Measurements from ENCODE around the gene MIXL1. TPM values are rescaled to one million over a fixed set of nuclear protein-coding genes. Genes with fewer than 3 reads are reported as not detected.

Gene MIXL1
- total and polyA plus RNA-seq, 2 of the 13 experiments (the other 11 are each of a cell fraction or from before 2014, with no cell fraction given), result 7.6 to 18.5 TPM

DNA sequence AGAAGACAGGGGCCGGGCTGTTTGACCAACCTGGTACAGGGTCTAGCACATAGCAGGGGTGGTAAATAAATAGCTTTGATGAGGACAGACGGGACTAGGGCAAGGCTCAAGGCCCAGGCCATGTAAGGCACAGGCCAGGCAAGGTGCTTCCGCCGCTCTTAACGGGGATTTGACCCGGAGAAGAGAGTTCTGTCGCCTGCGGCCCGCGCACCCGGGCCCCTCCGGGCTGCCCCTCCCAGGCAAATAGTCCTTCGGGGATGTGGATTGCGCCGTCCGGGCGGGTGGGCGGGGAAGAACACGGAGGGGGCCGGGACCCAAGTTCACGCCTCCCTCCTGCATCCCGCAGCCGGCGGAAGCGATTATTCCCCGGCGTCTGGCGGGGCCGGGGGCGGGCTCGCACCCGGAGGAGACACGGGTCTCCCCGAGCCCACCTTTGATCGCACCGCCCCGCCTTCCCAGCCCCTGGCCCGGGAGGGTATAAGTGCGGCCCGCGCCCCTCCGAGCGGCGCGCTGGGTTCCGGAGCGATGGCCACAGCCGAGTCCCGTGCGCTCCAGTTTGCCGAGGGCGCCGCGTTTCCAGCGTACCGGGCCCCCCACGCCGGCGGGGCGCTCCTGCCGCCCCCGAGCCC is at the start of gene MIXL1 (continued):
- TF ChIP-seq ELF4 (CRISPR knock-in tag; IDR thresholded peaks at IDR 0.05; ENCODE audit: borderline replicate concordance), result no peak
- TF ChIP-seq SUZ12 (IDR thresholded peaks at IDR 0.05; ENCODE audit: low read depth, low read length), result no peak
- no peak for TF ChIP-seq MNT (IDR thresholded peaks at IDR 0.05)
- TF ChIP-seq NR2C2 (CRISPR knock-in tag; IDR thresholded peaks at IDR 0.05; ENCODE audit: borderline replicate concordance), result peak; percentile 47; the same call in 1 of the 2 replicates
- no peak for TF ChIP-seq ZNF572 (CRISPR knock-in tag; IDR thresholded peaks at IDR 0.05)
- peak; percentile 18; the same call in 1 of the 2 replicates for TF ChIP-seq PHF20 (CRISPR knock-in tag; IDR thresholded peaks at IDR 0.05)
- no peak for TF ChIP-seq ZNF160 (CRISPR knock-in tag; IDR thresholded peaks at IDR 0.05)
- no peak for TF ChIP-seq SATB2 (CRISPR knock-in tag; IDR thresholded peaks at IDR 0.05)
- no peak for TF ChIP-seq RNF2 (conservative IDR thresholded peaks at IDR 0.05; ENCODE audit: low read depth)
- TF ChIP-seq TRIM24 (CRISPR knock-in tag; IDR thresholded peaks at IDR 0.05), result no peak
- TF ChIP-seq, protein P1, sequence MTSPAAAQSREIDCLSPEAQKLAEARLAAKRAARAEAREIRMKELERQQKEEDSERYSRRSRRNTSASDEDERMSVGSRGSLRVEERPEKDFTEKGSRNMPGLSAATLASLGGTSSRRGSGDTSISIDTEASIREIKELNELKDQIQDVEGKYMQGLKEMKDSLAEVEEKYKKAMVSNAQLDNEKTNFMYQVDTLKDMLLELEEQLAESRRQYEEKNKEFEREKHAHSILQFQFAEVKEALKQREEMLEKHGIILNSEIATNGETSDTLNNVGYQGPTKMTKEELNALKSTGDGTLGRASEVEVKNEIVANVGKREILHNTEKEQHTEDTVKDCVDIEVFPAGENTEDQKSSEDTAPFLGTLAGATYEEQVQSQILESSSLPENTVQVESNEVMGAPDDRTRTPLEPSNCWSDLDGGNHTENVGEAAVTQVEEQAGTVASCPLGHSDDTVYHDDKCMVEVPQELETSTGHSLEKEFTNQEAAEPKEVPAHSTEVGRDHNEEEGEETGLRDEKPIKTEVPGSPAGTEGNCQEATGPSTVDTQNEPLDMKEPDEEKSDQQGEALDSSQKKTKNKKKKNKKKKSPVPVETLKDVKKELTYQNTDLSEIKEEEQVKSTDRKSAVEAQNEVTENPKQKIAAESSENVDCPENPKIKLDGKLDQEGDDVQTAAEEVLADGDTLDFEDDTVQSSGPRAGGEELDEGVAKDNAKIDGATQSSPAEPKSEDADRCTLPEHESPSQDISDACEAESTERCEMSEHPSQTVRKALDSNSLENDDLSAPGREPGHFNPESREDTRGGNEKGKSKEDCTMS (CRISPR knock-in tag; conservative IDR thresholded peaks at IDR 0.05), result no peak
- TF ChIP-seq RFX1 (IDR thresholded peaks at IDR 0.05), result no peak
- peak; percentile 52; the same call in 1 of the 2 replicates for TF ChIP-seq ZNF556 (CRISPR knock-in tag; IDR thresholded peaks at IDR 0.05; ENCODE audit: borderline replicate concordance)
- no peak for TF ChIP-seq NFIB (CRISPR knock-in tag; IDR thresholded peaks at IDR 0.05; ENCODE audit: borderline replicate concordance)
- TF ChIP-seq POLR2A (IDR thresholded peaks at IDR 0.05; ENCODE audit: insufficient read depth in 1 of 2, low read depth in 2 of 2, low read length in 2 of 2), result peak; percentile 61 to 74
- TF ChIP-seq MYC (CRISPR knock-in tag; IDR thresholded peaks at IDR 0.05; ENCODE audit: borderline replicate concordance), result no peak; the same call in 1 of the 2 replicates
- TF ChIP-seq ZNF10 (CRISPR knock-in tag; IDR thresholded peaks at IDR 0.05; ENCODE audit: borderline replicate concordance, low read depth), result no peak
- TF ChIP-seq ZNF296 (CRISPR knock-in tag; conservative IDR thresholded peaks at IDR 0.05), result no peak
- TF ChIP-seq SALL2 (CRISPR knock-in tag; IDR thresholded peaks at IDR 0.05), result no peak
- TF ChIP-seq KMT2A (CRISPR knock-in tag; IDR thresholded peaks at IDR 0.05), result peak; percentile 61; the same call in 1 of the 2 replicates
- TF ChIP-seq, protein P2, sequence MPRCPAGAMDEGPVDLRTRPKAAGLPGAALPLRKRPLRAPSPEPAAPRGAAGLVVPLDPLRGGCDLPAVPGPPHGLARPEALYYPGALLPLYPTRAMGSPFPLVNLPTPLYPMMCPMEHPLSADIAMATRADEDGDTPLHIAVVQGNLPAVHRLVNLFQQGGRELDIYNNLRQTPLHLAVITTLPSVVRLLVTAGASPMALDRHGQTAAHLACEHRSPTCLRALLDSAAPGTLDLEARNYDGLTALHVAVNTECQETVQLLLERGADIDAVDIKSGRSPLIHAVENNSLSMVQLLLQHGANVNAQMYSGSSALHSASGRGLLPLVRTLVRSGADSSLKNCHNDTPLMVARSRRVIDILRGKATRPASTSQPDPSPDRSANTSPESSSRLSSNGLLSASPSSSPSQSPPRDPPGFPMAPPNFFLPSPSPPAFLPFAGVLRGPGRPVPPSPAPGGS (CRISPR knock-in tag; IDR thresholded peaks at IDR 0.05), result no peak
- TF ChIP-seq SCMH1 (CRISPR knock-in tag; IDR thresholded peaks at IDR 0.05; ENCODE audit: borderline replicate concordance), result no peak
- TF ChIP-seq, protein P3, sequence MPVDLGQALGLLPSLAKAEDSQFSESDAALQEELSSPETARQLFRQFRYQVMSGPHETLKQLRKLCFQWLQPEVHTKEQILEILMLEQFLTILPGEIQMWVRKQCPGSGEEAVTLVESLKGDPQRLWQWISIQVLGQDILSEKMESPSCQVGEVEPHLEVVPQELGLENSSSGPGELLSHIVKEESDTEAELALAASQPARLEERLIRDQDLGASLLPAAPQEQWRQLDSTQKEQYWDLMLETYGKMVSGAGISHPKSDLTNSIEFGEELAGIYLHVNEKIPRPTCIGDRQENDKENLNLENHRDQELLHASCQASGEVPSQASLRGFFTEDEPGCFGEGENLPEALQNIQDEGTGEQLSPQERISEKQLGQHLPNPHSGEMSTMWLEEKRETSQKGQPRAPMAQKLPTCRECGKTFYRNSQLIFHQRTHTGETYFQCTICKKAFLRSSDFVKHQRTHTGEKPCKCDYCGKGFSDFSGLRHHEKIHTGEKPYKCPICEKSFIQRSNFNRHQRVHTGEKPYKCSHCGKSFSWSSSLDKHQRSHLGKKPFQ (CRISPR knock-in tag; IDR thresholded peaks at IDR 0.05; ENCODE audit: insufficient replicate concordance), result peak; percentile 50
- peak; percentile 70 for TF ChIP-seq NCOA2 (CRISPR knock-in tag; IDR thresholded peaks at IDR 0.05)
